H1 (cell line): Measurements from ENCODE around the gene NEO1. TPM values are rescaled to one million over a fixed set of nuclear protein-coding genes. Genes with fewer than 3 reads are reported as not detected.

Source experiments
- GTF2F1 ChIP-seq: IDR thresholded peaks from 2 replicates; pipeline ENCODE4 v1.6.1; 2012; ENCODE audit warnings: low read depth, low read length, improper control_type of control experiment, borderline replicate concordance
- PHF8 ChIP-seq: fragments of 200-600 bp; sonication (generic); conservative IDR thresholded peaks from 2 replicates; pipeline ENCODE4 v1.7.1; 2012; ENCODE audit warnings: low read depth, mild to moderate bottlenecking, inconsistent platforms, low read length, moderate library complexity
- RAD21 ChIP-seq, 2 experiments: IDR thresholded peaks in 1 of 2; conservative IDR thresholded peaks in 1 of 2; 2 replicates each; pipeline ENCODE4 v1.6.1; 2011; ENCODE audit warnings: low read depth in 2 of 2, low read length in 2 of 2, improper control_type of control experiment in 1 of 2, inconsistent platforms in 1 of 2, mild to moderate bottlenecking in 1 of 2, moderate library complexity in 1 of 2
- SIRT6 ChIP-seq: IDR thresholded peaks from one replicate; pipeline ENCODE4 v1.7.1; 2012; ENCODE audit warnings: low read length, inconsistent platforms
- polyA plus RNA-seq, 7 experiments: library from polyadenylated mRNA; depleted of rRNA in 3 of 7; stranded (reverse) in 5 of 7; unstranded in 2 of 7; fragments of >200 nt in 5 of 7; fragments of 200-250 nt in 2 of 7; gene quantifications; 1 replicate in 5 of 7; 2 replicates in 1 of 7; 4 replicates in 1 of 7; pipeline versions ENCODE4 v1.2.1 to v1.2.3, GENCODE V29; 2011 to 2013; ENCODE audit warnings: missing spikeins in 2 of 7, mixed read lengths in 2 of 7
- total RNA-seq: library from RNA; stranded (reverse); fragmentation: NEBNext Ultra II Directional; extraction: Animal tissue kit (Norgen Biotek cat#: 25700); gene quantifications from 2 replicates; pipeline ENCODE4 v1.2.1, GENCODE V29; 2021
- TF ChIP-seq, protein P1 (sequence below): IDR thresholded peaks from 2 replicates; pipeline ENCODE4 v1.6.1; 2012; ENCODE audit warnings: inconsistent platforms

Gene NEO1
- total and polyA plus RNA-seq, 2 of the 8 experiments (the other 6 are each of a cell fraction or from before 2014, with no cell fraction given): 36.0 to 51.0 TPM

- TF ChIP-seq RAD21 (IDR thresholded peaks at IDR 0.05 in 1 of 2, conservative IDR thresholded peaks at IDR 0.05 in 1 of 2; ENCODE audit: low read depth in 2 of 2, low read length in 2 of 2) (no peak), SIRT6 (no peak), PHF8 (no peak), GTF2F1 (no peak)
- TF ChIP-seq, protein P1, sequence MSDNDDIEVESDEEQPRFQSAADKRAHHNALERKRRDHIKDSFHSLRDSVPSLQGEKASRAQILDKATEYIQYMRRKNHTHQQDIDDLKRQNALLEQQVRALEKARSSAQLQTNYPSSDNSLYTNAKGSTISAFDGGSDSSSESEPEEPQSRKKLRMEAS: no peak
Observed at GRCh38 chr15:73017987-73018386, 34.3 kb upstream of the NEO1 start (continued).
